Astrocyte (in vitro differentiated cells and primary cell): ENCODE results near the gene POLR2E.

Experiments
- CTCF ChIP-seq: IDR thresholded peaks from 2 replicates; pipeline ENCODE4 v1.5.1; 2011; ENCODE audit warnings: low read depth, mild to moderate bottlenecking, inconsistent platforms, low read length, moderate library complexity; ENCODE audit not compliant: insufficient read depth
- EZH2 ChIP-seq: IDR thresholded peaks from 2 replicates; pipeline ENCODE4 v1.6.1; 2012; ENCODE audit warnings: mild to moderate bottlenecking, low read length, inconsistent platforms; ENCODE audit not compliant: insufficient read depth

DNA sequence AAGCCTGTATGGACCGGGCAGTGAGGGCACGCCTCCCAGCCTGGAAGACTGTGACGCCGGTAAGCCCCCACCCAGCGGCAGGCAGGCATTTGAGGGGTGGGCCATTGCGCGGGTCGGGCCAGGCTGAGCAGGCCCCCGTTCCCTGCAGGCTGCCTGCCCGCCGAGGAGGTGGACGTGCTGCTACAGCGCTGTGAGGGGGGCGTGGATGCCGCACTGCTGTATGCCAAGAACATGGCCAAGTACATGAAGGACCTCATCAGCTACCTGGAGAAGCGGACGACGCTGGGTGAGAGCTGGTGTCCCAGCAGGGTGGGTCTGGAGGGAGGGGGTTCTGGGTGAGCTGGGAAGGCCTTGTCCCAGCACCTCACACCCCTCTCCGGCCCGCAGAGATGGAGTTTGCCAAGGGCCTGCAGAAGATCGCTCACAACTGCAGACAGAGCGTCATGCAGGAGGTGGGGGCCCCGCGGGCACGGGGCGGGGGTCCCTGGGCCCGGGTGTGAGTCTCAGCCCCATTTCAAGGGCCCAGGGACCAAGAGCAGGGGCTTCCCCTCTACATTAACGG is 21.1 kb downstream of the POLR2E start:
- TF ChIP-seq CTCF (no peak), EZH2 (no peak)
